Neural cell (in vitro differentiated cells): ENCODE measurements around the gene ADAMTS17. TPM values are rescaled to one million over a fixed set of nuclear protein-coding genes. Genes with fewer than 3 reads are reported as not detected.

ENCODE experiments used
- H2AFZ ChIP-seq: fragments of 200-600, 300-800 bp; sonication (generic), shearing (Covaris generic); 2 replicates; pipeline ENCODE4 v1.6.0; 2014; ENCODE audit warnings: low read depth, mild to moderate bottlenecking, antibody characterized with exemption, low read length, moderate library complexity
- H3F3A ChIP-seq: fragments of 200-600 bp; shearing (Covaris generic); 2 replicates; pipeline ENCODE4 v1.6.1; 2016; ENCODE audit warnings: mild to moderate bottlenecking, moderate library complexity, mixed read lengths, antibody characterized with exemption, low read length; ENCODE audit not compliant: insufficient read depth, poor library complexity, severe bottlenecking
- H3K27ac ChIP-seq: fragments of 200-600, 300-800 bp; sonication (generic), shearing (Covaris generic); 2 replicates; pipeline ENCODE4 v1.5.1; 2014; ENCODE audit warnings: mild to moderate bottlenecking, low read length, moderate library complexity
- H3K27me3 ChIP-seq: fragments of 300-800, 200-600 bp; sonication (generic), shearing (Covaris generic); 2 replicates; pipeline ENCODE4 v1.6.0; 2014; ENCODE audit warnings: mild to moderate bottlenecking, low read depth, low read length, moderate library complexity; ENCODE audit not compliant: insufficient read depth
- H3K36me3 ChIP-seq: fragments of 300-800, 200-600 bp; sonication (generic), shearing (Covaris generic); 2 replicates; pipeline ENCODE4 v1.5.1; 2014; ENCODE audit warnings: mild to moderate bottlenecking, antibody characterized with exemption, low read length, moderate library complexity; ENCODE audit not compliant: insufficient read depth
- H3K4me2 ChIP-seq: fragments of 300-800, 200-600 bp; sonication (generic), shearing (Covaris generic); 2 replicates; pipeline ENCODE4 v1.6.0; 2014; ENCODE audit warnings: mild to moderate bottlenecking, low read length
- H3K4me3 ChIP-seq: fragments of 300-800, 200-600 bp; sonication (generic), shearing (Covaris generic); 2 replicates; pipeline ENCODE4 v1.5.1; 2014; ENCODE audit warnings: mild to moderate bottlenecking, low read length, moderate library complexity
- H3K79me2 ChIP-seq: fragments of 200-600 bp; shearing (Covaris generic); replicated peaks from 2 replicates; pipeline ENCODE4 v1.6.0; 2014; ENCODE audit warnings: mild to moderate bottlenecking, low read length, moderate library complexity; ENCODE audit not compliant: insufficient read depth
- H3K9ac ChIP-seq: fragments of 300-800, 200-600 bp; sonication (generic), shearing (Covaris generic); 2 replicates; pipeline ENCODE4 v1.6.1; 2016; ENCODE audit warnings: mild to moderate bottlenecking, low read length, mixed read lengths
- H3K9me2 ChIP-seq: fragments of 200-600 bp; shearing (Covaris generic); 2 replicates; pipeline ENCODE4 v1.6.1; 2016; ENCODE audit warnings: mild to moderate bottlenecking, low read length, mixed read lengths; ENCODE audit not compliant: insufficient read depth
- H3K9me3 ChIP-seq: fragments of 200-600, 300-800 bp; sonication (generic), shearing (Covaris generic); 2 replicates; pipeline ENCODE4 v1.6.1; 2016; ENCODE audit warnings: mild to moderate bottlenecking, mixed run types, low read length, moderate library complexity, mixed read lengths
- H4K20me1 ChIP-seq: fragments of 200-600 bp; shearing (Covaris generic); 2 replicates; pipeline ENCODE4 v1.6.1; 2016; ENCODE audit warnings: mild to moderate bottlenecking, mixed run types; ENCODE audit not compliant: insufficient read depth
- CTCF ChIP-seq: fragments of 450-650 bp; IDR thresholded peaks from 2 replicates; pipeline ENCODE4 v1.5.1; 2014; ENCODE audit warnings: antibody characterized with exemption, mild to moderate bottlenecking, moderate library complexity; ENCODE audit not compliant: poor library complexity, severe bottlenecking
- EP300 ChIP-seq: fragments of 450-650 bp; conservative IDR thresholded peaks from 2 replicates; pipeline ENCODE4 v1.6.1; 2014; ENCODE audit warnings: antibody characterized with exemption, mild to moderate bottlenecking, moderate library complexity; ENCODE audit not compliant: poor library complexity, severe bottlenecking
- EZH2 ChIP-seq: fragments of 200-600, 300-800 bp; shearing (Covaris generic), sonication (generic); IDR thresholded peaks from 2 replicates; pipeline ENCODE4 v1.6.1; 2014; ENCODE audit warnings: antibody characterized with exemption, low read length, borderline replicate concordance, mild to moderate bottlenecking; ENCODE audit not compliant: insufficient read depth, poor library complexity, severe bottlenecking
- MXI1 ChIP-seq: fragments of 450-650 bp; conservative IDR thresholded peaks from 2 replicates; pipeline ENCODE4 v1.6.1; 2014; ENCODE audit warnings: antibody characterized with exemption, mild to moderate bottlenecking; ENCODE audit not compliant: poor library complexity, severe bottlenecking
- POLR2AphosphoS5 ChIP-seq: IDR thresholded peaks from 2 replicates; pipeline ENCODE4 v1.6.1; 2012
- RAD21 ChIP-seq: fragments of 450-650 bp; conservative IDR thresholded peaks from 2 replicates; pipeline ENCODE4 v1.6.1; 2014; ENCODE audit warnings: antibody characterized with exemption, mild to moderate bottlenecking, moderate library complexity
- REST ChIP-seq: IDR thresholded peaks from 2 replicates; pipeline ENCODE4 v1.6.1; 2012; ENCODE audit warnings: borderline replicate concordance
- SMC3 ChIP-seq: fragments of 450-650 bp; conservative IDR thresholded peaks from 2 replicates; pipeline ENCODE4 v1.6.1; 2014; ENCODE audit warnings: antibody characterized with exemption, mild to moderate bottlenecking, moderate library complexity; ENCODE audit not compliant: poor library complexity
- TAF1 ChIP-seq: IDR thresholded peaks from 2 replicates; pipeline ENCODE4 v1.6.1; 2012; ENCODE audit warnings: low read depth
- polyA plus RNA-seq: library from polyadenylated mRNA; depleted of rRNA; stranded (reverse); fragments of >200 nt; gene quantifications from 2 replicates; pipeline ENCODE4 v1.2.3, GENCODE V29; 2014

Gene ADAMTS17
- polyA plus RNA-seq, 1 donor from 2014 or later = 0.04 TPM

- no peaks in the 10 kb centered on the region for H4K20me1 ChIP-seq
- no peak overlapping the region for H3K9ac ChIP-seq
- H3K27me3 ChIP-seq = no peaks in the 10 kb centered on the region
- H3K4me3 ChIP-seq = no peak overlapping the region
- no peaks in the 10 kb centered on the region for H3K36me3 ChIP-seq
- no peak for TF ChIP-seq SMC3
- no peak for TF ChIP-seq EP300
- TF ChIP-seq POLR2AphosphoS5 = no peak
- TF ChIP-seq EZH2 = no peak
- no peak for TF ChIP-seq CTCF
- H3F3A ChIP-seq = no peaks in the 10 kb centered on the region
- H2AFZ ChIP-seq = no peak overlapping the region
- H3K27ac ChIP-seq = no peak overlapping the region
- no peak overlapping the region for H3K4me2 ChIP-seq
- no peaks in the 10 kb centered on the region for H3K79me2 ChIP-seq
- H3K9me3 ChIP-seq = peaks cover 3% of the 10 kb centered on the region
- no peaks in the 10 kb centered on the region for H3K9me2 ChIP-seq
These were observed 227.2 kb downstream of the ADAMTS17 start for GRCh38 chr15:100114571-100114970.

GRCh38 chr15:100114100-100114499, 227.7 kb downstream of the ADAMTS17 start:
- H3K4me3 ChIP-seq = no peak overlapping the region
- H2AFZ ChIP-seq = no peak overlapping the region
- no peaks in the 10 kb centered on the region for H3K9me2 ChIP-seq
- no peak overlapping the region for H3K9ac ChIP-seq
- no peaks in the 10 kb centered on the region for H3K79me2 ChIP-seq
- TF ChIP-seq SMC3 (no peak), POLR2AphosphoS5 (no peak), TAF1 (no peak)
- no peaks in the 10 kb centered on the region for H3K27me3 ChIP-seq
- no peaks in the 10 kb centered on the region for H3F3A ChIP-seq
- H3K4me2 ChIP-seq = no peak overlapping the region
- no peaks in the 10 kb centered on the region for H4K20me1 ChIP-seq
- H3K9me3 ChIP-seq = no peaks in the 10 kb centered on the region
- no peaks in the 10 kb centered on the region for H3K36me3 ChIP-seq
- no peak overlapping the region for H3K27ac ChIP-seq

- Histone ChIP-seq H3K9me3 (no peaks in the 10 kb centered on the region), H3K36me3 (no peaks in the 10 kb centered on the region), H3K27me3 (no peaks in the 10 kb centered on the region), H3F3A (no peaks in the 10 kb centered on the region), H3K4me2 (no peak overlapping the region), H3K79me2 (no peaks in the 10 kb centered on the region), H3K9ac (no peak overlapping the region), H2AFZ (no peak overlapping the region), H3K4me3 (no peak overlapping the region), H4K20me1 (no peaks in the 10 kb centered on the region), H3K27ac (no peak overlapping the region), H3K9me2 (no peaks in the 10 kb centered on the region)
- TF ChIP-seq RAD21 (no peak), CTCF (no peak), POLR2AphosphoS5 (no peak), MXI1 (no peak), SMC3 (no peak), TAF1 (no peak), EZH2 (no peak), REST (no peak), EP300 (no peak)
These were observed 228.3 kb downstream of the ADAMTS17 start for GRCh38 chr15:100113351-100114080.
